ENCODE data around the gene CUX1. TPM values are rescaled to one million over a fixed set of nuclear protein-coding genes. Genes with fewer than 3 reads are reported as not detected.

Gene CUX1
- total RNA-seq, 1 experiment from 2014 or later: 64.3 TPM

GRCh38 chr7:101936611-101937231, 119.3 kb downstream of the CUX1 start (continued):
- TF ChIP-seq, protein P1, sequence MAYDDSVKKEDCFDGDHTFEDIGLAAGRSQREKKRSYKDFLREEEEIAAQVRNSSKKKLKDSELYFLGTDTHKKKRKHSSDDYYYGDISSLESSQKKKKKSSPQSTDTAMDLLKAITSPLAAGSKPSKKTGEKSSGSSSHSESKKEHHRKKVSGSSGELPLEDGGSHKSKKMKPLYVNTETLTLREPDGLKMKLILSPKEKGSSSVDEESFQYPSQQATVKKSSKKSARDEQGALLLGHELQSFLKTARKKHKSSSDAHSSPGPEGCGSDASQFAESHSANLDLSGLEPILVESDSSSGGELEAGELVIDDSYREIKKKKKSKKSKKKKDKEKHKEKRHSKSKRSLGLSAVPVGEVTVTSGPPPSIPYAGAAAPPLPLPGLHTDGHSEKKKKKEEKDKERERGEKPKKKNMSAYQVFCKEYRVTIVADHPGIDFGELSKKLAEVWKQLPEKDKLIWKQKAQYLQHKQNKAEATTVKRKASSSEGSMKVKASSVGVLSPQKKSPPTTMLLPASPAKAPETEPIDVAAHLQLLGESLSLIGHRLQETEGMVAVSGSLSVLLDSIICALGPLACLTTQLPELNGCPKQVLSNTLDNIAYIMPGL (CRISPR knock-in tag; IDR thresholded peaks at IDR 0.05): 0 out of 2 replicates have a peak, but pooled peaks have one; percentile 19
- TF ChIP-seq NR1H2 (CRISPR knock-in tag; IDR thresholded peaks at IDR 0.05) (no peak), GABPB1 (CRISPR knock-in tag; IDR thresholded peaks at IDR 0.05) (no peak), ARID4B (CRISPR knock-in tag; IDR thresholded peaks at IDR 0.05; ENCODE audit: borderline replicate concordance) (peak; percentile 78; the same call in 1 of the 2 replicates), ZNF121 (CRISPR knock-in tag; IDR thresholded peaks at IDR 0.05) (no peak), NFYB (CRISPR knock-in tag; conservative IDR thresholded peaks at IDR 0.05; ENCODE audit: low read depth) (no peak), ZNF232 (CRISPR knock-in tag; IDR thresholded peaks at IDR 0.05) (0 out of 2 replicates have a peak, but pooled peaks have one; percentile 19), ZNF281 (CRISPR knock-in tag; IDR thresholded peaks at IDR 0.05) (no peak), MXD4 (CRISPR knock-in tag; IDR thresholded peaks at IDR 0.05; ENCODE audit: borderline replicate concordance) (no peak), ZNF263 (CRISPR knock-in tag; IDR thresholded peaks at IDR 0.05; ENCODE audit: low read depth) (no peak), CBFB (CRISPR knock-in tag; IDR thresholded peaks at IDR 0.05; ENCODE audit: low read depth) (0 out of 2 replicates have a peak, but pooled peaks have one; percentile 76), CREM (CRISPR knock-in tag; IDR thresholded peaks at IDR 0.05) (0 out of 2 replicates have a peak, but pooled peaks have one; percentile 68), AFF4 (CRISPR knock-in tag; IDR thresholded peaks at IDR 0.05; ENCODE audit: borderline replicate concordance) (no peak), SMAD4 (CRISPR knock-in tag; IDR thresholded peaks at IDR 0.05) (peak; percentile 65; the same call in 1 of the 2 replicates), KAT7 (CRISPR knock-in tag; IDR thresholded peaks at IDR 0.05; ENCODE audit: borderline replicate concordance) (0 out of 2 replicates have a peak, but pooled peaks have one; percentile 73), MAX (CRISPR knock-in tag; IDR thresholded peaks at IDR 0.05) (peak; percentile 65), MYBL2 (CRISPR knock-in tag; IDR thresholded peaks at IDR 0.05) (no peak; the same call in 1 of the 2 replicates), JAZF1 (CRISPR knock-in tag; IDR thresholded peaks at IDR 0.05) (no peak), ESRRA (CRISPR knock-in tag; IDR thresholded peaks at IDR 0.05; ENCODE audit: borderline replicate concordance) (no peak)
- TF ChIP-seq, protein P2, sequence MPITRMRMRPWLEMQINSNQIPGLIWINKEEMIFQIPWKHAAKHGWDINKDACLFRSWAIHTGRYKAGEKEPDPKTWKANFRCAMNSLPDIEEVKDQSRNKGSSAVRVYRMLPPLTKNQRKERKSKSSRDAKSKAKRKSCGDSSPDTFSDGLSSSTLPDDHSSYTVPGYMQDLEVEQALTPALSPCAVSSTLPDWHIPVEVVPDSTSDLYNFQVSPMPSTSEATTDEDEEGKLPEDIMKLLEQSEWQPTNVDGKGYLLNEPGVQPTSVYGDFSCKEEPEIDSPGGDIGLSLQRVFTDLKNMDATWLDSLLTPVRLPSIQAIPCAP (CRISPR knock-in tag; IDR thresholded peaks at IDR 0.05): 0 out of 2 replicates have a peak, but pooled peaks have one; percentile 57
- TF ChIP-seq, protein P3, sequence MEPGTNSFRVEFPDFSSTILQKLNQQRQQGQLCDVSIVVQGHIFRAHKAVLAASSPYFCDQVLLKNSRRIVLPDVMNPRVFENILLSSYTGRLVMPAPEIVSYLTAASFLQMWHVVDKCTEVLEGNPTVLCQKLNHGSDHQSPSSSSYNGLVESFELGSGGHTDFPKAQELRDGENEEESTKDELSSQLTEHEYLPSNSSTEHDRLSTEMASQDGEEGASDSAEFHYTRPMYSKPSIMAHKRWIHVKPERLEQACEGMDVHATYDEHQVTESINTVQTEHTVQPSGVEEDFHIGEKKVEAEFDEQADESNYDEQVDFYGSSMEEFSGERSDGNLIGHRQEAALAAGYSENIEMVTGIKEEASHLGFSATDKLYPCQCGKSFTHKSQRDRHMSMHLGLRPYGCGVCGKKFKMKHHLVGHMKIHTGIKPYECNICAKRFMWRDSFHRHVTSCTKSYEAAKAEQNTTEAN (CRISPR knock-in tag; IDR thresholded peaks at IDR 0.05): no peak
- TF ChIP-seq, protein P4, sequence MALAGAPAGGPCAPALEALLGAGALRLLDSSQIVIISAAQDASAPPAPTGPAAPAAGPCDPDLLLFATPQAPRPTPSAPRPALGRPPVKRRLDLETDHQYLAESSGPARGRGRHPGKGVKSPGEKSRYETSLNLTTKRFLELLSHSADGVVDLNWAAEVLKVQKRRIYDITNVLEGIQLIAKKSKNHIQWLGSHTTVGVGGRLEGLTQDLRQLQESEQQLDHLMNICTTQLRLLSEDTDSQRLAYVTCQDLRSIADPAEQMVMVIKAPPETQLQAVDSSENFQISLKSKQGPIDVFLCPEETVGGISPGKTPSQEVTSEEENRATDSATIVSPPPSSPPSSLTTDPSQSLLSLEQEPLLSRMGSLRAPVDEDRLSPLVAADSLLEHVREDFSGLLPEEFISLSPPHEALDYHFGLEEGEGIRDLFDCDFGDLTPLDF (CRISPR knock-in tag; IDR thresholded peaks at IDR 0.05): no peak
